ENCODE data around the gene CCNJ.

DNA sequence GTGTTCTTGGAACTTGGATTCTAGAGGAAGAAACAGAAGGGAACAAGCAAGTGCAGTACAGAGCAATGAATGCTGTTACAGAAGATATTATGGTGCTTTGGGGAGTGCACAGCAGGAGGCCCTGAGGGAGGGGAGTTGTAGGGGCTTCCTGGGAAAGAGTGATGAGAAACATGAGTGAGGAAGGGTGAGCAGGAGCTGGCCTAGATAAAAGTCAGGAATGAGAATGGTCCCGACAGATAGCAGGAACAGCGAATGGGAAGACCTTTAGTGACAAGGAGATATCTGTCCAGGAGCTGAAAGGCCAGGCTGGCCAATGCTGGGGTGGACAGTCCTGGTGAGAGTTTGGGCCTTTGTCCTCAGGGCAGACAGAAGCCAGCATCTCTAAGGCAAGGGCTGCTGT lies 20.6 kb upstream of the CCNJ start:
- no peak for TF ChIP-seq EZH2phosphoT487 (IDR thresholded peaks at IDR 0.05; ENCODE audit: borderline replicate concordance, low read depth)
- TF ChIP-seq, protein P1, sequence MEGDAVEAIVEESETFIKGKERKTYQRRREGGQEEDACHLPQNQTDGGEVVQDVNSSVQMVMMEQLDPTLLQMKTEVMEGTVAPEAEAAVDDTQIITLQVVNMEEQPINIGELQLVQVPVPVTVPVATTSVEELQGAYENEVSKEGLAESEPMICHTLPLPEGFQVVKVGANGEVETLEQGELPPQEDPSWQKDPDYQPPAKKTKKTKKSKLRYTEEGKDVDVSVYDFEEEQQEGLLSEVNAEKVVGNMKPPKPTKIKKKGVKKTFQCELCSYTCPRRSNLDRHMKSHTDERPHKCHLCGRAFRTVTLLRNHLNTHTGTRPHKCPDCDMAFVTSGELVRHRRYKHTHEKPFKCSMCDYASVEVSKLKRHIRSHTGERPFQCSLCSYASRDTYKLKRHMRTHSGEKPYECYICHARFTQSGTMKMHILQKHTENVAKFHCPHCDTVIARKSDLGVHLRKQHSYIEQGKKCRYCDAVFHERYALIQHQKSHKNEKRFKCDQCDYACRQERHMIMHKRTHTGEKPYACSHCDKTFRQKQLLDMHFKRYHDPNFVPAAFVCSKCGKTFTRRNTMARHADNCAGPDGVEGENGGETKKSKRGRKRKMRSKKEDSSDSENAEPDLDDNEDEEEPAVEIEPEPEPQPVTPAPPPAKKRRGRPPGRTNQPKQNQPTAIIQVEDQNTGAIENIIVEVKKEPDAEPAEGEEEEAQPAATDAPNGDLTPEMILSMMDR (IDR thresholded peaks at IDR 0.05), result no peak
- TF ChIP-seq, protein P2, sequence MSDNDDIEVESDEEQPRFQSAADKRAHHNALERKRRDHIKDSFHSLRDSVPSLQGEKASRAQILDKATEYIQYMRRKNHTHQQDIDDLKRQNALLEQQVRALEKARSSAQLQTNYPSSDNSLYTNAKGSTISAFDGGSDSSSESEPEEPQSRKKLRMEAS (IDR thresholded peaks at IDR 0.05; ENCODE audit: low read depth), result no peak

Data from SK-N-SH (cell line).